IMR-90 (cell line): ENCODE data around the gene BEGAIN.

ENCODE experiments used
- BHLHE40 ChIP-seq: fragments of 150-350 bp; IDR thresholded peaks from 2 replicates; pipeline ENCODE4 v1.6.1; 2016; ENCODE audit warnings: mild to moderate bottlenecking, low read depth, low read length
- CEBPB ChIP-seq: IDR thresholded peaks from 2 replicates; pipeline ENCODE4 v1.6.1; 2012; ENCODE audit warnings: low read depth, low read length, improper control_type of control experiment
- CTCF ChIP-seq: conservative IDR thresholded peaks from 2 replicates; pipeline ENCODE4 v1.5.1; 2012; ENCODE audit warnings: mild to moderate bottlenecking, low read depth, low read length, improper control_type of control experiment
- MAFK ChIP-seq: IDR thresholded peaks from 2 replicates; pipeline ENCODE4 v1.6.1; 2012; ENCODE audit warnings: low read depth, low read length, improper control_type of control experiment
- MXI1 ChIP-seq: IDR thresholded peaks from 2 replicates; pipeline ENCODE4 v1.6.1; 2012; ENCODE audit warnings: low read depth, mild to moderate bottlenecking, low read length, moderate library complexity, borderline replicate concordance
- POLR2A ChIP-seq: IDR thresholded peaks from 2 replicates; pipeline ENCODE4 v1.6.1; 2012; ENCODE audit warnings: mild to moderate bottlenecking, low read depth, low read length
- RCOR1 ChIP-seq: IDR thresholded peaks from 2 replicates; pipeline ENCODE4 v1.6.1; 2012; ENCODE audit warnings: mild to moderate bottlenecking, low read length, improper control_type of control experiment; ENCODE audit not compliant: insufficient replicate concordance
- RFX5 ChIP-seq: IDR thresholded peaks from 2 replicates; pipeline ENCODE4 v1.8.0; 2012; ENCODE audit warnings: low read depth, mild to moderate bottlenecking, low read length, moderate library complexity
- SMC3 ChIP-seq: fragments of 150-350 bp; IDR thresholded peaks from 2 replicates; pipeline ENCODE4 v1.6.1; 2016; ENCODE audit warnings: low read depth, mild to moderate bottlenecking, antibody characterized with exemption, low read length, moderate library complexity

DNA sequence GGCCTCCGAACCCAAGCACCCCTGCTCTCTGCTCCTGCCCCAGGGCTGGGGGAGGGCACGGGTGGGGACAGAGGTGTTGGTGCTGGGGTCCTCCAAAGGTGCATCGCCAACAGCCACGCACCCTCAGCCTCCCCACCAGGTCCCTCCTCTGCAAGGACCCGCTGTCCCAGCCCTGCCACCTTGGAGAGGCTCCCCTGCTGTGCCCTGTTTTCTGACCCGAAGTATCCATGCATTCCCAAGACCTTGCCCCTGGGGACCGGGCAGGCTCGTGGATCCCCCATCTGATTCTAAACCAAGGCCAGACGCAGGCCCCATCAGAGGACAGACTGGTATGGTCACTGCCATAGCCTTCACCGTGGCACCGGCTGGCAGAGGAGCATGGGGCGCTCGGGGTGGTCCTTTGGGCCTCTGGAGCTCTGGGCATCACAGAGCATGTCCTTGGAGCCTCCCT, 22.7 kb upstream of the BEGAIN start:
- no peak for TF ChIP-seq CTCF
- TF ChIP-seq POLR2A, result no peak
- TF ChIP-seq MAFK, result no peak
- TF ChIP-seq BHLHE40, result no peak
- TF ChIP-seq CEBPB, result no peak
- TF ChIP-seq RFX5, result no peak
- no peak for TF ChIP-seq SMC3
- no peak for TF ChIP-seq RCOR1
- no peak for TF ChIP-seq MXI1
